Dendritic cell treated with granulocyte-macrophage colony-stimulating factor and Interleukin-4, amounts not matched to agents 40 ng/mL and 50 ng/mL, for 4 days (primary cell): ENCODE measurements around the gene ZNF470.

ENCODE experiments used
- H3K27ac Mint-ChIP-seq: one replicate; pipeline ENCODE4 v1.8.0; 2022; ENCODE audit warnings: mild to moderate bottlenecking, mixed read lengths
- H3K27me3 Mint-ChIP-seq: one replicate; pipeline ENCODE4 v1.8.0; 2022; ENCODE audit warnings: mild to moderate bottlenecking, mixed read lengths
- H3K36me3 Mint-ChIP-seq: one replicate; pipeline ENCODE4 v1.8.0; 2022; ENCODE audit warnings: low read depth, mixed read lengths
- H3K4me1 Mint-ChIP-seq: one replicate; pipeline ENCODE4 v1.8.0; 2022; ENCODE audit warnings: low read depth, mixed read lengths
- H3K4me3 Mint-ChIP-seq: one replicate; pipeline ENCODE4 v1.8.0; 2022; ENCODE audit warnings: mild to moderate bottlenecking, moderate library complexity, mixed read lengths
- H3K9me3 Mint-ChIP-seq: one replicate; pipeline ENCODE4 v1.8.0; 2022; ENCODE audit warnings: mixed read lengths
- intact Hi-C: fragments of 100-400 bp; cut with micrococcal nuclease; formaldehyde crosslinking; loops from one replicate; pipeline ENCODE4 v1.15.0; 2022

The ZNF470 gene

DNA sequence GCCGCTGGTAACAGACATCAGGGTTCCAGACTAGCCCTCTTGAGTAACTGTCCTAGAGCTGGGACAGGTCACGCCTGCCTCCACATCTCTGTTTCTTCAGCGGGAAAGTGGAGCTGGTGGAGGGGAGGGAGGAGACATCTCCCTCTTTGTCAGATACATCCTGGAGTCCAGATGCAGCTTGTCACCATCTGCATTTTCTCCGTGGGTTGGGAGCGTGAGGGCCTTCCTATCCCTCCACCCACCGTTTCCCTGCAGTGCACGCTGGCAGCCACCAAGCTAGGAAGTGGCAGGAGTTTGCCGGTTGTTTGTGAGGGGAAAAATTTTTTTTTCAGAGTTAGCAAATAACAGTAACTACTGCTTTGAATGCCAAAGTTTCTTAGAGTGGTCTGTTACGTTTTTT, 55.7 kb downstream of the ZNF470 start:
- no peaks in the 10 kb centered on the region for H3K27me3 Mint-ChIP-seq
- peaks cover 97% of the 10 kb centered on the region for H3K9me3 Mint-ChIP-seq
- no peaks in the 10 kb centered on the region for H3K4me1 Mint-ChIP-seq
- H3K4me3 Mint-ChIP-seq: no peak overlapping the region
- no peak overlapping the region for H3K27ac Mint-ChIP-seq
- H3K36me3 Mint-ChIP-seq: peaks cover 75% of the 10 kb centered on the region
- intact Hi-C loops: no loop called here

DNA sequence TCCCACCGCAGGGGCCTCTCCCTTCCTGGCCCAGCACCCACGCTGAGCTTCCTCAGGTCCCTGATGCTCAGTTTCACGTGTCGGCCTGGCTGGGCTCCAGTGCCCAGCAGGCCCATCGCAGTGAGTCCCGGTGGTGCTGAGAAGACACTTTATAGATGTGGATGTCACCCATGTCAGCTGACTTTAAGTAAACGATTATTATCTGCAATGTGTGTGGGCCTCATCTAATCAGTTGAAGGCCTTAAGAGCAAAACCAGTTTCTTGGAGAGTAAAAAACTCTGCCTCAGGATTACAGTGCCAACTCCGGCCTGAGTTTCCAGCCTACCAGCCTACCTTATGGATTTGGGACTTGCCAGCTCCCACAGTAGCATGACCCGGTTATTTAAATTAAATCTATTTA, 58.4 kb downstream of the ZNF470 start:
- Mint-ChIP-seq H3K4me3 (no peak overlapping the region), H3K9me3 (peaks cover 97% of the 10 kb centered on the region), H3K27ac (no peak overlapping the region), H3K4me1 (no peaks in the 10 kb centered on the region), H3K27me3 (no peaks in the 10 kb centered on the region), H3K36me3 (peaks cover 50% of the 10 kb centered on the region)
- intact Hi-C loops: no loop called here

DNA sequence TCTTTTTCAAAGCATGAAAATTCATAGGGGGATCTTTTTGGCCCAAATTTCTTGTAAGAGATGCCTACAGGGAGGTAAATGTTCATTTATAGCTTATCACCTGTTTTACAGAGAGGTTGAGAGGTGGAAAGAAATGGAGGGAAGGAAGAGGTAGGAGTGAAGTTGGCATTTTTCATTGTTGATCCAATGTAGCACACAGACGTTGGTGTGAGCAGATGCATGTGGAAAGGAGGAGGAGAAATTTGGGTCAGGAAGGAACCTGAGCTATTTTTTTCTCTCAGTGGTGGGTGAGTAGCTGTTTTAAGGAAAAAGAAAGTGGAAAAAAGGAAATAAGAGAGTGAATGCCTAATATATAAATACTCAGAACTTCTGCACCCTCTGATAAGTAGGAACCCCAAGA, 65.8 kb downstream of the ZNF470 start:
- no peaks in the 10 kb centered on the region for H3K27me3 Mint-ChIP-seq
- no peaks in the 10 kb centered on the region for H3K36me3 Mint-ChIP-seq
- no peaks in the 10 kb centered on the region for H3K4me1 Mint-ChIP-seq
- H3K4me3 Mint-ChIP-seq: no peak overlapping the region
- intact Hi-C loops: no loop called here
- H3K27ac Mint-ChIP-seq: no peak overlapping the region
- peaks cover 86% of the 10 kb centered on the region for H3K9me3 Mint-ChIP-seq

DNA sequence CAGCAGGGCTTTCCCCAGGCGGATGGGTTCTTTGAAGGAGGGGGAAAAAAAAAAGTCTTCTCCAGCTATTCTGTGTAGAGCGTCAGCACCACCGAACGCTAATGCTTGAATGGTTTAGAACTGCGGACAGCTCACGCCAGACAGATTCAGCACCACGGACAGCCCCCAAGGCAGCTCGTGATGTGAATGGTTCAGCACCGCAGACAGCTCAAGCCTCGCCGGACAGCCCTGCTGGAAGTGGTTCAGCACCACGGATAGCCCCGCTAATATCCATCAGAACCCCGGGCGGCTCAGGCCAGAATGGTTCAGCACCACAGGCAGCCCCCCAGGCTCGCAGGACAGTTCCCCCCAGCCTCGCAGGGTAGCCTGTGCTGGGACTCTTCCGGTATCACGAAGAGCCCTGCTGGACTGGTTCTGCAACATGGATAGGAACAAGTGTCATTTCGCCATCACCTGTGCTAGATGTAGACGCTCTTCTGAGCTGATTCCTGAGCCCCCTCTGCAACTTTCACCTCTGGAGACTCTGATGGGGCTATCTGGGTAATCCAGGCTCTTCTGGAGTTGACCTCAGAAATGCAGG, 70.8 kb downstream of the ZNF470 start:
- Mint-ChIP-seq H3K9me3 (peaks cover 67% of the 10 kb centered on the region), H3K27me3 (no peaks in the 10 kb centered on the region), H3K4me3 (no peak overlapping the region), H3K27ac (no peak overlapping the region), H3K36me3 (no peaks in the 10 kb centered on the region), H3K4me1 (no peaks in the 10 kb centered on the region)
- intact Hi-C loops: no loop called here
